ENCODE measurements around the gene THOC2.
"Not testable (repeated sequence)": the region's sequence is repeated elsewhere in the genome, so short reads cannot be mapped to it uniquely, and the experiment has no call there.

THOC2 gene

DNA sequence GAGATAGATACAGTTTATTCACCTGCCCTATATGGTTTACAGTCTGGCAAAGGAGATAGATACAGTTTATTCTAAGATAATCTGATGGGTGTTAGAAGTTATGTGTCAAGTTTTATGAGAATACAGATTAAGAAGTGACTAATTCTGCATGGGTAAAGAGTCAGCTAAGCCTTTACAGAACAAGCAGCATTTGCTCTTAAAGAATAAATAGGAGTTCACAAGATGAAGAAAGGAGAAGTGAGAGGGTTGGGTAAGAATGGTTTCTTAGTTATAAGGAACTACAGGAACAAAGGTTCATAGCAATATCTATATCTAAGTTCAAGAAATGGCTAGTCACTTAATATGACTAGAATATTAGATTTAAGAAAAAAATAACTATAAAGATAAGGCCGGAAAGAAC lies 47.6 kb downstream of the THOC2 start:
- TF ChIP-seq, protein P1, sequence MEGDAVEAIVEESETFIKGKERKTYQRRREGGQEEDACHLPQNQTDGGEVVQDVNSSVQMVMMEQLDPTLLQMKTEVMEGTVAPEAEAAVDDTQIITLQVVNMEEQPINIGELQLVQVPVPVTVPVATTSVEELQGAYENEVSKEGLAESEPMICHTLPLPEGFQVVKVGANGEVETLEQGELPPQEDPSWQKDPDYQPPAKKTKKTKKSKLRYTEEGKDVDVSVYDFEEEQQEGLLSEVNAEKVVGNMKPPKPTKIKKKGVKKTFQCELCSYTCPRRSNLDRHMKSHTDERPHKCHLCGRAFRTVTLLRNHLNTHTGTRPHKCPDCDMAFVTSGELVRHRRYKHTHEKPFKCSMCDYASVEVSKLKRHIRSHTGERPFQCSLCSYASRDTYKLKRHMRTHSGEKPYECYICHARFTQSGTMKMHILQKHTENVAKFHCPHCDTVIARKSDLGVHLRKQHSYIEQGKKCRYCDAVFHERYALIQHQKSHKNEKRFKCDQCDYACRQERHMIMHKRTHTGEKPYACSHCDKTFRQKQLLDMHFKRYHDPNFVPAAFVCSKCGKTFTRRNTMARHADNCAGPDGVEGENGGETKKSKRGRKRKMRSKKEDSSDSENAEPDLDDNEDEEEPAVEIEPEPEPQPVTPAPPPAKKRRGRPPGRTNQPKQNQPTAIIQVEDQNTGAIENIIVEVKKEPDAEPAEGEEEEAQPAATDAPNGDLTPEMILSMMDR (conservative IDR thresholded peaks at IDR 0.05; ENCODE audit: low read length), result no peak

DNA sequence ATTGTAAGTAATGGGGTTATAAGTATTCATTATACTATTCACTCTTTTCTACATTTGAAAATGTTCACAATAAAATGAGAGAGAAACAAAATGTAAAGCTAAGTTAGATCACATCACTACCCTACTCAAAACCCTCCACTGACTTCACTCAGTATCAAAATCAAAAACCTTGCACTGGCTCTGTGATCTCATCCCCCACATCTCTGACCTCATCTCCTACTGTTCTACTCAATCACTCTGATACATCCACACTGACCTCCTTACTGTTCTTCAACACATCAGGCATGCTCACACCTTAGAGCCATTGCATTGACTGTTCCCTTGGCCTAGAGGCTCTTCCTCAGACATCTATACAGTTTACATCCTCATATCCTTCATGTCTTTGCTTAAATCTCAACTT lies 50.7 kb downstream of the THOC2 start:
- no peak overlapping the region for H3K4me3 ChIP-seq (ENCODE audit: low read length)
- DNase-seq (ENCODE audit: low read depth), result no peak
- TF ChIP-seq, protein P1 (conservative IDR thresholded peaks at IDR 0.05; ENCODE audit: low read length), result no peak

More for the DNA sequence above, 47.6 kb downstream of the THOC2 start:
- H3K4me3 ChIP-seq (ENCODE audit: low read length), result no peak overlapping the region
- DNase-seq (ENCODE audit: low read depth), result no peak

DNA sequence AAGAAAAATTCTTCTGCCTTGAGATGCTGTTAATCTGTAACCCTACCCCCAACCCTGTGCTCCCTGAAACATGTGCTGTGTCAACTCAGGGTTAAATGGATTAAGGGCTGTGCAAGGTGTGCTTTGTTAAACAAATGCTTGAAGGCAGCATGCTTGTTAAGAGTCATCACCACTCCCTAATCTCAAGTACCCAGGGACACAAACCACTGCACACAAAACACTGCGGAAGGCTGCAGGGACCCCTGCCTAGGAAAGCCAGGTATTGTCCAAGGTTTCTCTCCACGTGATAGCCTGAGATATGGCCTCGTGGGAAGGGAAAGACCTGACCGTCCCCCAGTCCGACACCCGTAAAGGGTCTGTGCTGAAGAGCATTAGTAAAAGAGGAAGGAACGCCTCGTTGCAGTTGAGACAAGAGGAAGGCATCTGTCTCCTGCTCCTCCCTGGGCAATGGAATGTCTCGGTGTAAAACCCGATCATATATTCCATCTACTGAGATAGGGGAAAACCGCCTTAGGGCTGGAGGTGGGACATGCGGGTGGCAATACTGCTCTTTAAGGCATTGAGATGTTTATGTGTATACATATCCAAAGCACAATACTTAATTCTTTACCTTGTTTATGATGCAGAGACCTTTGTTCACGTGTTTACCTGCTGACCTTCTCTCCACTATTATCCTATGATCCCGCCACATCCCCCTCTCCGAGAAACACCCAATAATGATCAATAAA lies 53.0 kb downstream of the THOC2 start:
- H3K4me3 ChIP-seq (ENCODE audit: low read length); DNase-seq (ENCODE audit: low read depth): not testable (repeated sequence)

DNA sequence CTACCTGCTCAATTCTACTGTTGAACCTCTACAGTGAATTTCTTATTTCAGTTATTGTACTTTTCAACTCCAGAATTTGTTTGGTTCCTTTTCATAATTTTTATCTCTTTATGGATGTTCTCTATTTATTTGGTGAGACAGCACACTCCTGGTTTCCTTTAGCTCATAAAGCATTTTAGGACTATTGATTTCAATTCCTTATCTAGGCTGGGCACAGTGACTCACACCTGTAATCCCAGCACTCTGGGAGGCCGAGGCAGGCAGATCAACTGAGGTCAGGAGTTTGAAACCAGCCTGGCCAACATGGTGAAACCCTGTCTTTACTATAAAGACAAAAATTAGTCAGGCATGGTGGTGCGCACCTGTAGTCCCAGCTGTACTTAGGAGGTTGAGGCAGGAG lies 57.7 kb downstream of the THOC2 start:
- TF ChIP-seq, protein P1 (conservative IDR thresholded peaks at IDR 0.05; ENCODE audit: low read length), result no peak
- no peak for DNase-seq (ENCODE audit: low read depth)
- no peak overlapping the region for H3K4me3 ChIP-seq (ENCODE audit: low read length)

DNA sequence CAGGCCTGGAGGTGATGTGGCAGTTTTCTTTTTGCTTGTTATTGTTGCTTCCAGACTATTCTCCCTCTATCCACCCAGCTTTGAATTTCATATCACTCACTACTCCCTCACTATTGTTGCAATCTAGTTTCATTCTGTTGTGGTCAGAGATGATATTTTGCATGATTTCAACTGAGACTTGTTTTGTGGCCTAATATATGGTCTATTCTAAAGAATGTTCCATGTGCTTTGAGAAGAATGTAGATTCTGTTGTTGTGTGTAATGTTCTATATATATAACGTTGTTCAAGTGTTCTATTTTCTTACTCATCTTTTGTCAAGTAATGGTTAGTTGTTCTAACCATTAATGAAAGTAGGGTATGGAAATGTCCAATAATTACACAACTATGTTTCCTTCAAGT lies 59.0 kb downstream of the THOC2 start:
- TF ChIP-seq, protein P1 (conservative IDR thresholded peaks at IDR 0.05; ENCODE audit: low read length), result no peak
- DNase-seq (ENCODE audit: low read depth), result no peak
- no peak overlapping the region for H3K4me3 ChIP-seq (ENCODE audit: low read length)

DNA sequence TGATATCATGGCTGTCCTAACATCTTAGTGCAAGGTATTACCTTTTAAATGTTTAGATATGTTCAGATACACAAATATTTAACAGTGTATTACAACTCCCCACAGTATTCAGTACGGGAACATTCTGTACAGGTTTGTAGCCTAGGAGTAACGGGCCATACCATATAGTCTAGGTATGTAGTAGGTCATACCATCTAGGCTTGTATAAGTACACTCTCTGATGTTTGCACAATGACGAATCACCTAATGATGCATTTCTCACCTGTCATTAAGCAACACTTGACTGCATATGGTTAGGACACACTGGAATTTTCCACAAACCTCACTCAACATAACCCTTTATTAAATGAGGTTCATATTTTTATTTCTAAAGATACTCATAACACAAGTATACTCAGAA lies 67.7 kb downstream of the THOC2 start:
- DNase-seq (ENCODE audit: low read depth), result no peak
- H3K4me3 ChIP-seq (ENCODE audit: low read length), result no peak overlapping the region
- TF ChIP-seq, protein P1 (conservative IDR thresholded peaks at IDR 0.05; ENCODE audit: low read length), result no peak

DNA sequence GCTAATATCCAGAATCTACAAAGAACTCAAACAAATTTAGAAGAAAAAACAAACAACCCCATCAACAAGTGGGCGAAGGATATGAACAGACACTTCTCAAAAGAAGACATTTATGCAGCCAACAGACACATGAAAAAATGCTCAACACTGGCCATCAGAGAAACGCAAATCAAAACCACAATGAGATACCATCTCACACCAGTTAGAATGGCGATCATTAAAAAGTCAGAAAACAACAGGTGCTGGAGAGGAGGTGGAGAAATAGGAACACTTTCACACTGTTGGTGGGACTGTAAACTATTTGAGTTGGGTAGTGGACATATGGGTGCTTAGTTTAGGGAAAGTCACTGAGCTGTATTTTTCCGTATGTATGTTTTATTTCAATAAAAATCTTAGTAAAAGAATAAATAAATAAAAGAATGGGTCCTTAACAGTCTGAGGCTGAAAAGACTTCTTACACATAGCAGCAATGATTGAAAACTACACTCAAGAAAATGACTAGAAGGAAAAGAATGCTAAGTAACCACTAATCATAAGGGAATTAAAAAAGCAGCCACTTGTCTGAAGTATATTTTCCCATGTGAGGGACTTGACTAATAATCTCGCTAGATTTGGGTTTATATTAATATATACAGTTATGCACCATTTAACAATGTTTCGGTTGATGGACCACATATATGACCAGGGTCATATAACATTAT lies 68.2 kb downstream of the THOC2 start:
- peak; percentile 29 for DNase-seq (ENCODE audit: low read depth)
- not testable (repeated sequence) for H3K4me3 ChIP-seq (ENCODE audit: low read length)

DNA sequence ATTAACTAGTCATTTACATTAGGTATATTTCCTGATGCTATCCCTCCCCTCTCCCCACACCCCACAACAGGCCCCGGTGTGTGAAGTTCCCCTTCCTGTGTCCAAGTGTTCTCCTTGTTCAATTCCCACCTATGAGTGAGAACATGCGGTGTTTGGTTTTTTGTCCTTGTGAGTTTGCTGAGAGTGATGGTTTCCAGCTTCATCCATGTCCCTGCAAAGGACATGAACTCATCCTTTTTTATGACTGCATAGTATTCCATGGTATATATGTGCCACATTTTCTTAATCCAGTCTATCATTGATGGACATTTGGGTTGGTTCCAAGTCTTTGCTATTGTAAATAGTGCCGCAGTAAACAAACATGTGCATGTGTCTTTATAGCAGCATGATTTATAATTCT lies 69.1 kb downstream of the THOC2 start:
- DNase-seq (ENCODE audit: low read depth), result not testable (repeated sequence)

DNA sequence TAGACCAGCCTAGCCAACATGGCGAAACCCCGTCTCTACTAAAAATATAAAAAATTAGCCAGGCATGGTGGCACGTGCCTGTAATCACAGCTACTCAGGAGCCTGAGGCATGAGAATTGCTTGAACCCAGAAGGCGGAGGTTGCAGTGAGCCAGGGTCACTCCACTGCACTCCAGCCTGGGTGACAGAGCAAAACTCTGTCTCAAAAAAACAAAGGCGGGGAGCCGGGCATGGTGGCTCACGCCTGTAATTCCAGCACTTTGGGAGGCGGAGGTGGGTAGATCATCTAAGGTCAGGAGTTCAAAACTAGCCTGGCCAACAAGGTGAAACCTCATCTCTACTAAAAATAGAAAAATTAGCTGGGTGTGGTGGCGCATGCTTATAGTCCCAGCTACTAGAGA lies 76.3 kb downstream of the THOC2 start:
- H3K4me3 ChIP-seq (ENCODE audit: low read length); DNase-seq (ENCODE audit: low read depth): not testable (repeated sequence)

More for the DNA sequence above, 69.1 kb downstream of the THOC2 start:
- H3K4me3 ChIP-seq (ENCODE audit: low read length), result not testable (repeated sequence)

DNA sequence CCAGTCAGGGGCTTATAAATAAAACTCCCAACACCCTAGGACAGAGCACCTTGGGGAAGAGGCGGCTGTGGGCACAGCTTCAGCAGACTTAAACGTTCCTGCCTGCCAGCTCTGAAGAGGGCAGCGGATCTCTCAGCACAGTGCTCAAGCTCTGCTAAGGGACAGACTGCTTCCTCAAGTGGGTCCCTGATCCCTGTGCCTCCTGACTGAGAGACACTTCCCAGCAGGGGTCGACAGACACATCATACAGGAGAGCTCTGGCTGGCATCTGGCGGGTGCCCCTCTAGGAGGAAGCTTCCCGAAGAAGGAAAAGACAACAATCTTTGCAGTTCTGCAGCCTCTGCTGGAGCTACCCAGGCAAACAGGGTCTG lies 84.1 kb downstream of the THOC2 start:
- not testable (repeated sequence) for H3K4me3 ChIP-seq (ENCODE audit: low read length); DNase-seq (ENCODE audit: low read depth)

All from AG10803 (cell line).